WTC11 (cell line): ENCODE measurements around the gene PILRB. TPM values are rescaled to one million over a fixed set of nuclear protein-coding genes. Genes with fewer than 3 reads are reported as not detected.

Source experiments
- ATAC-seq: fragments of 200-7000 bp; cut with Tn5 transposase; 2 replicates; pipeline ENCODE4 v1.10.0; 2021; ENCODE audit warnings: mild to moderate bottlenecking, moderate library complexity
- CTCF ChIA-PET: fragments of 300-600 bp; sonication (Branson Sonifier 250); formaldehyde crosslinking; loops from one replicate; lab custom pipeline; 2021; ENCODE audit warnings: antibody characterized with exemption; lab: Charles Lee
- POLR2A ChIA-PET: fragments of 350-600 bp; sonication (Branson Sonifier 250); formaldehyde crosslinking; loops from one replicate; lab custom pipeline; 2021; ENCODE audit warnings: antibody characterized with exemption; lab: Charles Lee
- DNase-seq: peaks from one replicate; pipeline ENCODE4 v3.0.0; 2021; ENCODE audit warnings: low spot score
- H3K27ac Mint-ChIP-seq: 2 replicates; pipeline ENCODE4 v1.8.0; 2021; ENCODE audit warnings: mixed read lengths
- H3K27me3 Mint-ChIP-seq: 2 replicates; pipeline ENCODE4 v1.8.0; 2021; ENCODE audit warnings: low read depth, mild to moderate bottlenecking, moderate library complexity, mixed read lengths
- H3K36me3 Mint-ChIP-seq: 2 replicates; pipeline ENCODE4 v1.8.0; 2021; ENCODE audit warnings: mixed read lengths
- H3K4me1 Mint-ChIP-seq: 2 replicates; pipeline ENCODE4 v1.8.0; 2022; ENCODE audit warnings: mixed read lengths
- H3K4me3 Mint-ChIP-seq: 2 replicates; pipeline ENCODE4 v1.8.0; 2021; ENCODE audit warnings: mild to moderate bottlenecking, moderate library complexity, mixed read lengths
- H3K9me3 Mint-ChIP-seq: 2 replicates; pipeline ENCODE4 v1.8.0; 2021; ENCODE audit warnings: mixed read lengths
- ELF4 ChIP-seq: sonication (generic); formaldehyde crosslinking; IDR thresholded peaks from 2 replicates; pipeline ENCODE4 v1.8.1; 2022; ENCODE audit warnings: low read depth, mild to moderate bottlenecking, moderate library complexity, missing genetic modification reagents
- IRF2 ChIP-seq: sonication (generic); formaldehyde crosslinking; IDR thresholded peaks from 2 replicates; pipeline ENCODE4 v1.8.0; 2022; ENCODE audit warnings: low read depth, missing genetic modification reagents, borderline replicate concordance
- MXD4 ChIP-seq: fragments of 250-450 bp; sonication (Bioruptor Pico); IDR thresholded peaks from 2 replicates; pipeline ENCODE4 v1.8.0; 2021; ENCODE audit warnings: mild to moderate bottlenecking, moderate library complexity, borderline replicate concordance
- NFE2L1 ChIP-seq: sonication (generic); formaldehyde crosslinking; IDR thresholded peaks from 2 replicates; pipeline ENCODE4 v1.8.1; 2023; ENCODE audit warnings: missing genetic modification reagents
- NR1H2 ChIP-seq: sonication (generic); formaldehyde crosslinking; IDR thresholded peaks from 2 replicates; pipeline ENCODE4 v1.9.0; 2021; ENCODE audit warnings: mild to moderate bottlenecking, moderate library complexity, missing genetic modification reagents
- OVOL2 ChIP-seq: fragments of 250-450 bp; sonication (Bioruptor Pico); IDR thresholded peaks from 2 replicates; pipeline ENCODE4 v1.9.0; 2021; ENCODE audit warnings: mild to moderate bottlenecking, borderline replicate concordance
- SOX15 ChIP-seq: fragments of 250-450 bp; sonication (Bioruptor Pico); IDR thresholded peaks from 2 replicates; pipeline ENCODE4 v1.9.0; 2021; ENCODE audit warnings: mild to moderate bottlenecking
- TEAD1 ChIP-seq: sonication (generic); formaldehyde crosslinking; IDR thresholded peaks from 2 replicates; pipeline ENCODE4 v1.8.0; 2022; ENCODE audit warnings: mild to moderate bottlenecking, missing genetic modification reagents
- TP53 ChIP-seq: sonication (generic); formaldehyde crosslinking; IDR thresholded peaks from 2 replicates; pipeline ENCODE4 v1.8.1; 2023; ENCODE audit warnings: mild to moderate bottlenecking, missing genetic modification reagents
- ZNF138 ChIP-seq: sonication (generic); formaldehyde crosslinking; conservative IDR thresholded peaks from 2 replicates; pipeline ENCODE4 v1.8.1; 2022; ENCODE audit warnings: mild to moderate bottlenecking, moderate library complexity, missing genetic modification reagents
- ZNF232 ChIP-seq: sonication (generic); formaldehyde crosslinking; IDR thresholded peaks from 2 replicates; pipeline ENCODE4 v1.8.0; 2022; ENCODE audit warnings: mild to moderate bottlenecking, missing genetic modification reagents
- ZNF263 ChIP-seq: sonication (generic); formaldehyde crosslinking; IDR thresholded peaks from 2 replicates; pipeline ENCODE4 v1.8.1; 2022; ENCODE audit warnings: low read depth, mild to moderate bottlenecking, moderate library complexity, missing genetic modification reagents
- total RNA-seq: library from RNA; stranded (reverse); gene quantifications from 3 replicates; pipeline ENCODE4 v1.2.3, GENCODE V29; 2021
- TF ChIP-seq, protein P1 (sequence below): sonication (generic); formaldehyde crosslinking; IDR thresholded peaks from 2 replicates; pipeline ENCODE4 v1.8.1; 2022; ENCODE audit warnings: low read depth, mild to moderate bottlenecking, moderate library complexity, missing genetic modification reagents, borderline replicate concordance
- TF ChIP-seq, protein P2 (sequence below): sonication (generic); formaldehyde crosslinking; IDR thresholded peaks from 2 replicates; pipeline ENCODE4 v1.8.0; 2023; ENCODE audit warnings: missing genetic modification reagents, mild to moderate bottlenecking, borderline replicate concordance
- TF ChIP-seq, protein P3 (sequence below): fragments of 250-450 bp; sonication (Bioruptor Pico); IDR thresholded peaks from 2 replicates; pipeline ENCODE4 v1.9.0; 2021; ENCODE audit warnings: mild to moderate bottlenecking, borderline replicate concordance
- TF ChIP-seq, protein P4 (sequence below): sonication (generic); formaldehyde crosslinking; IDR thresholded peaks from 2 replicates; pipeline ENCODE4 v1.8.1; 2022; ENCODE audit warnings: mild to moderate bottlenecking, missing genetic modification reagents, moderate library complexity, borderline replicate concordance
- TF ChIP-seq, protein P5 (sequence below): fragments of 250-450 bp; sonication (Bioruptor Pico); IDR thresholded peaks from 2 replicates; pipeline ENCODE4 v1.8.0; 2021; ENCODE audit warnings: mild to moderate bottlenecking
- TF ChIP-seq, protein P6 (sequence below): fragments of 250-450 bp; sonication (Bioruptor Pico); IDR thresholded peaks from 2 replicates; pipeline ENCODE4 v2.1.2; 2022; ENCODE audit warnings: mild to moderate bottlenecking, moderate library complexity

PILRB gene
- total RNA-seq, 1 experiment from 2014 or later = 30.7 TPM

DNA sequence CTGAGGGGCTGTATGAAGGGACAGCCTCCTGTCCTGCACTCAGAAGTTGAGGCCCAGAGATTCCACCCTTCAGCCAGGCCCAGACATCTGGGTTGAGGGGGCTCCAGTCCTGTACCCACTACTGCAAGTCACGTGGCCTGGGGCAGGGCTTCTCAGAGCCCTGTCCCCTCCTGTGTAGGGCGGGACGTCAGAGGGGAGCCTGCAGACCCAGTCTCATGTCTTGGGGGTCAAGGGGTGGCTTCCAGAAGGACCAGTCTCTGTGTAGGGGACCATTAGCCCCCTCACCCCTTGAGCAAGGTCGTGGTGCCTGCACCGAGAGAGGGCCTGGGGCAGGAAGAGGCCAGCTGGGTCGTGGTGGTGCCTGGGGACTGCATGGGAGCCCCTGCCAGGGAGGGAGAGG lies 14.8 kb downstream of the PILRB start:
- no peak overlapping the region for H3K27ac Mint-ChIP-seq
- CTCF ChIA-PET = no interaction called here
- peaks cover 48% of the 10 kb centered on the region for H3K4me1 Mint-ChIP-seq
- POLR2A ChIA-PET = no interaction called here
- H3K27me3 Mint-ChIP-seq = no peaks in the 10 kb centered on the region
- DNase-seq (no peak), ATAC-seq (no peak)
- peaks cover under 1% of the 10 kb centered on the region for H3K36me3 Mint-ChIP-seq
- no peak overlapping the region for H3K4me3 Mint-ChIP-seq
- no peak for TF ChIP-seq SOX15 (CRISPR knock-in tag)
- TF ChIP-seq, protein P1, sequence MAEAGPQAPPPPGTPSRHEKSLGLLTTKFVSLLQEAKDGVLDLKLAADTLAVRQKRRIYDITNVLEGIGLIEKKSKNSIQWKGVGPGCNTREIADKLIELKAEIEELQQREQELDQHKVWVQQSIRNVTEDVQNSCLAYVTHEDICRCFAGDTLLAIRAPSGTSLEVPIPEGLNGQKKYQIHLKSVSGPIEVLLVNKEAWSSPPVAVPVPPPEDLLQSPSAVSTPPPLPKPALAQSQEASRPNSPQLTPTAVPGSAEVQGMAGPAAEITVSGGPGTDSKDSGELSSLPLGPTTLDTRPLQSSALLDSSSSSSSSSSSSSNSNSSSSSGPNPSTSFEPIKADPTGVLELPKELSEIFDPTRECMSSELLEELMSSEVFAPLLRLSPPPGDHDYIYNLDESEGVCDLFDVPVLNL (CRISPR knock-in tag) = no peak
- TF ChIP-seq TEAD1 (CRISPR knock-in tag) = no peak
- TF ChIP-seq, protein P2, sequence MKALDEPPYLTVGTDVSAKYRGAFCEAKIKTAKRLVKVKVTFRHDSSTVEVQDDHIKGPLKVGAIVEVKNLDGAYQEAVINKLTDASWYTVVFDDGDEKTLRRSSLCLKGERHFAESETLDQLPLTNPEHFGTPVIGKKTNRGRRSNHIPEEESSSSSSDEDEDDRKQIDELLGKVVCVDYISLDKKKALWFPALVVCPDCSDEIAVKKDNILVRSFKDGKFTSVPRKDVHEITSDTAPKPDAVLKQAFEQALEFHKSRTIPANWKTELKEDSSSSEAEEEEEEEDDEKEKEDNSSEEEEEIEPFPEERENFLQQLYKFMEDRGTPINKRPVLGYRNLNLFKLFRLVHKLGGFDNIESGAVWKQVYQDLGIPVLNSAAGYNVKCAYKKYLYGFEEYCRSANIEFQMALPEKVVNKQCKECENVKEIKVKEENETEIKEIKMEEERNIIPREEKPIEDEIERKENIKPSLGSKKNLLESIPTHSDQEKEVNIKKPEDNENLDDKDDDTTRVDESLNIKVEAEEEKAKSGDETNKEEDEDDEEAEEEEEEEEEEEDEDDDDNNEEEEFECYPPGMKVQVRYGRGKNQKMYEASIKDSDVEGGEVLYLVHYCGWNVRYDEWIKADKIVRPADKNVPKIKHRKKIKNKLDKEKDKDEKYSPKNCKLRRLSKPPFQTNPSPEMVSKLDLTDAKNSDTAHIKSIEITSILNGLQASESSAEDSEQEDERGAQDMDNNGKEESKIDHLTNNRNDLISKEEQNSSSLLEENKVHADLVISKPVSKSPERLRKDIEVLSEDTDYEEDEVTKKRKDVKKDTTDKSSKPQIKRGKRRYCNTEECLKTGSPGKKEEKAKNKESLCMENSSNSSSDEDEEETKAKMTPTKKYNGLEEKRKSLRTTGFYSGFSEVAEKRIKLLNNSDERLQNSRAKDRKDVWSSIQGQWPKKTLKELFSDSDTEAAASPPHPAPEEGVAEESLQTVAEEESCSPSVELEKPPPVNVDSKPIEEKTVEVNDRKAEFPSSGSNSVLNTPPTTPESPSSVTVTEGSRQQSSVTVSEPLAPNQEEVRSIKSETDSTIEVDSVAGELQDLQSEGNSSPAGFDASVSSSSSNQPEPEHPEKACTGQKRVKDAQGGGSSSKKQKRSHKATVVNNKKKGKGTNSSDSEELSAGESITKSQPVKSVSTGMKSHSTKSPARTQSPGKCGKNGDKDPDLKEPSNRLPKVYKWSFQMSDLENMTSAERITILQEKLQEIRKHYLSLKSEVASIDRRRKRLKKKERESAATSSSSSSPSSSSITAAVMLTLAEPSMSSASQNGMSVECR (CRISPR knock-in tag) = no peak
- no peak for TF ChIP-seq ZNF263 (CRISPR knock-in tag)
- no peak for TF ChIP-seq ELF4
- no peak for TF ChIP-seq ZNF232 (CRISPR knock-in tag)
- TF ChIP-seq, protein P3, sequence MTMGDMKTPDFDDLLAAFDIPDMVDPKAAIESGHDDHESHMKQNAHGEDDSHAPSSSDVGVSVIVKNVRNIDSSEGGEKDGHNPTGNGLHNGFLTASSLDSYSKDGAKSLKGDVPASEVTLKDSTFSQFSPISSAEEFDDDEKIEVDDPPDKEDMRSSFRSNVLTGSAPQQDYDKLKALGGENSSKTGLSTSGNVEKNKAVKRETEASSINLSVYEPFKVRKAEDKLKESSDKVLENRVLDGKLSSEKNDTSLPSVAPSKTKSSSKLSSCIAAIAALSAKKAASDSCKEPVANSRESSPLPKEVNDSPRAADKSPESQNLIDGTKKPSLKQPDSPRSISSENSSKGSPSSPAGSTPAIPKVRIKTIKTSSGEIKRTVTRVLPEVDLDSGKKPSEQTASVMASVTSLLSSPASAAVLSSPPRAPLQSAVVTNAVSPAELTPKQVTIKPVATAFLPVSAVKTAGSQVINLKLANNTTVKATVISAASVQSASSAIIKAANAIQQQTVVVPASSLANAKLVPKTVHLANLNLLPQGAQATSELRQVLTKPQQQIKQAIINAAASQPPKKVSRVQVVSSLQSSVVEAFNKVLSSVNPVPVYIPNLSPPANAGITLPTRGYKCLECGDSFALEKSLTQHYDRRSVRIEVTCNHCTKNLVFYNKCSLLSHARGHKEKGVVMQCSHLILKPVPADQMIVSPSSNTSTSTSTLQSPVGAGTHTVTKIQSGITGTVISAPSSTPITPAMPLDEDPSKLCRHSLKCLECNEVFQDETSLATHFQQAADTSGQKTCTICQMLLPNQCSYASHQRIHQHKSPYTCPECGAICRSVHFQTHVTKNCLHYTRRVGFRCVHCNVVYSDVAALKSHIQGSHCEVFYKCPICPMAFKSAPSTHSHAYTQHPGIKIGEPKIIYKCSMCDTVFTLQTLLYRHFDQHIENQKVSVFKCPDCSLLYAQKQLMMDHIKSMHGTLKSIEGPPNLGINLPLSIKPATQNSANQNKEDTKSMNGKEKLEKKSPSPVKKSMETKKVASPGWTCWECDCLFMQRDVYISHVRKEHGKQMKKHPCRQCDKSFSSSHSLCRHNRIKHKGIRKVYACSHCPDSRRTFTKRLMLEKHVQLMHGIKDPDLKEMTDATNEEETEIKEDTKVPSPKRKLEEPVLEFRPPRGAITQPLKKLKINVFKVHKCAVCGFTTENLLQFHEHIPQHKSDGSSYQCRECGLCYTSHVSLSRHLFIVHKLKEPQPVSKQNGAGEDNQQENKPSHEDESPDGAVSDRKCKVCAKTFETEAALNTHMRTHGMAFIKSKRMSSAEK (CRISPR knock-in tag) = no peak
- TF ChIP-seq, all 79 proteins: peak for 0
- no peaks in the 10 kb centered on the region for H3K9me3 Mint-ChIP-seq

DNA sequence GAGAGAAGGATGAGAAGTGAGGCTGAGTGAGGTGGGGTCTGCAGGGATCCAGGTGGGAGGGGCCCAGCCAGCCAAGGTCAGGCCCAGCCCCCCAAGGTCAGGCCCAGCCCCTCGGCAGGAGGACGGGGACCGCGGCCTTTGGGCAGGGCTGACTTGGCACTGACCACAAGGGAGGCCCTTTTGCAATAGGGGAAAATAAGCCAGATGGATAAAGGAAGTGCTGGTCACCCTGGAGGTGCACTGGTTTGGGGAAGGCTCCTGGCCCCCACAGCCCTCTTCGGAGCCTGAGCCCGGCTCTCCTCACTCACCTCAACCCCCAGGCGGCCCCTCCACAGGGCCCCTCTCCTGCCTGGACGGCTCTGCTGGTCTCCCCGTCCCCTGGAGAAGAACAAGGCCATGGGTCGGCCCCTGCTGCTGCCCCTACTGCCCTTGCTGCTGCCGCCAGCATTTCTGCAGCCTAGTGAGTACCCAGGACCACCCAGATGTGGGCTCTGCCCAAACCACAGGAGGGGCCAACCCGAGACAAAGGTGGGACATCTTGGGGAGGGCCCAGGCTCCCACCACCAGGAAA lies 15.4 kb downstream of the PILRB start, which contains the start of gene PILRA:
Gene PILRA (plus strand): TSS at position 227 of the 571 bp plus-strand sequence. CDS start 170 bp downstream, at position 397.
- Mint-ChIP-seq H3K4me3 (no peak within 1 kb of the TSS), H3K9me3 (no peaks in the 10 kb centered on the region), H3K4me1 (peaks cover 48% of the 10 kb centered on the region), H3K27me3 (no peaks in the 10 kb centered on the region), H3K36me3 (no peaks in the 10 kb centered on the region), H3K27ac (no peak within 1 kb of the TSS)
- ATAC-seq (no peak), DNase-seq (no peak)
- ChIA-PET CTCF (interaction anchor here (0.8 to 1.8 kb wide), 3 partner anchors 25 to 261 kb away, joined by 3 to 6 read pairs (median 6); no protein-coding TSS in a partner anchor), POLR2A (no interaction called here)
- TF ChIP-seq IRF2 (CRISPR knock-in tag) (no peak), MXD4 (CRISPR knock-in tag) (no peak), ZNF138 (CRISPR knock-in tag) (no peak), NR1H2 (CRISPR knock-in tag) (no peak), TP53 (CRISPR knock-in tag) (no peak), NFE2L1 (CRISPR knock-in tag) (no peak), OVOL2 (CRISPR knock-in tag) (no peak)
- TF ChIP-seq, protein P4, sequence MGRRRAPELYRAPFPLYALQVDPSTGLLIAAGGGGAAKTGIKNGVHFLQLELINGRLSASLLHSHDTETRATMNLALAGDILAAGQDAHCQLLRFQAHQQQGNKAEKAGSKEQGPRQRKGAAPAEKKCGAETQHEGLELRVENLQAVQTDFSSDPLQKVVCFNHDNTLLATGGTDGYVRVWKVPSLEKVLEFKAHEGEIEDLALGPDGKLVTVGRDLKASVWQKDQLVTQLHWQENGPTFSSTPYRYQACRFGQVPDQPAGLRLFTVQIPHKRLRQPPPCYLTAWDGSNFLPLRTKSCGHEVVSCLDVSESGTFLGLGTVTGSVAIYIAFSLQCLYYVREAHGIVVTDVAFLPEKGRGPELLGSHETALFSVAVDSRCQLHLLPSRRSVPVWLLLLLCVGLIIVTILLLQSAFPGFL (CRISPR knock-in tag) = no peak
- TF ChIP-seq, protein P5, sequence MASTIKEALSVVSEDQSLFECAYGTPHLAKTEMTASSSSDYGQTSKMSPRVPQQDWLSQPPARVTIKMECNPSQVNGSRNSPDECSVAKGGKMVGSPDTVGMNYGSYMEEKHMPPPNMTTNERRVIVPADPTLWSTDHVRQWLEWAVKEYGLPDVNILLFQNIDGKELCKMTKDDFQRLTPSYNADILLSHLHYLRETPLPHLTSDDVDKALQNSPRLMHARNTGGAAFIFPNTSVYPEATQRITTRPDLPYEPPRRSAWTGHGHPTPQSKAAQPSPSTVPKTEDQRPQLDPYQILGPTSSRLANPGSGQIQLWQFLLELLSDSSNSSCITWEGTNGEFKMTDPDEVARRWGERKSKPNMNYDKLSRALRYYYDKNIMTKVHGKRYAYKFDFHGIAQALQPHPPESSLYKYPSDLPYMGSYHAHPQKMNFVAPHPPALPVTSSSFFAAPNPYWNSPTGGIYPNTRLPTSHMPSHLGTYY (CRISPR knock-in tag) = no peak
- TF ChIP-seq, protein P6, sequence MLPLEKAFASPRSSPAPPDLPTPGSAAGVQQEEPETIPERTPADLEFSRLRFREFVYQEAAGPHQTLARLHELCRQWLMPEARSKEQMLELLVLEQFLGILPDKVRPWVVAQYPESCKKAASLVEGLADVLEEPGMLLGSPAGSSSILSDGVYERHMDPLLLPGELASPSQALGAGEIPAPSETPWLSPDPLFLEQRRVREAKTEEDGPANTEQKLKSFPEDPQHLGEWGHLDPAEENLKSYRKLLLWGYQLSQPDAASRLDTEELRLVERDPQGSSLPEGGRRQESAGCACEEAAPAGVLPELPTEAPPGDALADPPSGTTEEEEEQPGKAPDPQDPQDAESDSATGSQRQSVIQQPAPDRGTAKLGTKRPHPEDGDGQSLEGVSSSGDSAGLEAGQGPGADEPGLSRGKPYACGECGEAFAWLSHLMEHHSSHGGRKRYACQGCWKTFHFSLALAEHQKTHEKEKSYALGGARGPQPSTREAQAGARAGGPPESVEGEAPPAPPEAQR = no peak
